Nucleus accumbens (tissue), 56 donors: ENCODE data around the gene S100A11.
A peak's percentile ranks its signal among the peaks of the same experiment; 100 is the strongest.

Experiments used
- DNase-seq, 56 donors: peaks; one replicate each; lab custom pipeline; 2025; lab: John Stamatoyannopoulos, UW

Gene S100A11

GRCh38 chr1:152042030-152042429 lies 5.2 kb upstream of the S100A11 start:
- no peak for DNase-seq

- no peak for DNase-seq
Measured at GRCh38 chr1:152039886-152040285, 3.1 kb upstream of the S100A11 start.

GRCh38 chr1:152039461-152039860 lies 2.7 kb upstream of the S100A11 start:
- no peak for DNase-seq

- no peak for DNase-seq
Measured at GRCh38 chr1:152038871-152039270, 2.1 kb upstream of the S100A11 start.

- DNase-seq, result no peak
Measured at GRCh38 chr1:152035539-152036266, 1.1 kb downstream of the S100A11 start.

GRCh38 chr1:152034654-152035538 lies 1.9 kb downstream of the S100A11 start:
- no peak for DNase-seq

- DNase-seq, result no peak
Measured at GRCh38 chr1:152034324-152034653, 2.5 kb downstream of the S100A11 start.

GRCh38 chr1:152029929-152030211 lies 6.9 kb downstream of the S100A11 start:
- DNase-seq, result no peak

GRCh38 chr1:152029144-152029928 lies 7.5 kb downstream of the S100A11 start:
- DNase-seq, result no peak

- DNase-seq, result no peak
Measured at GRCh38 chr1:152026895-152027294, 9.9 kb downstream of the S100A11 start.

- DNase-seq, result no peak
Measured at GRCh38 chr1:152024223-152024622, 12.6 kb downstream of the S100A11 start.

GRCh38 chr1:152023221-152023620 lies 13.6 kb downstream of the S100A11 start:
- DNase-seq, result no peak

- no peak for DNase-seq
Measured at GRCh38 chr1:152022474-152022873, 14.3 kb downstream of the S100A11 start.

- no peak for DNase-seq
Measured at GRCh38 chr1:152021569-152021968, 15.2 kb downstream of the S100A11 start.

- no peak for DNase-seq
Measured at GRCh38 chr1:152020849-152021248, 16.0 kb downstream of the S100A11 start.

GRCh38 chr1:152018537-152018936 lies 18.3 kb downstream of the S100A11 start:
- DNase-seq, result no peak

GRCh38 chr1:152015766-152016165 lies 21.0 kb downstream of the S100A11 start:
- no peak for DNase-seq

GRCh38 chr1:152014943-152015342 lies 21.9 kb downstream of the S100A11 start:
- no peak for DNase-seq

GRCh38 chr1:152013664-152014237 lies 23.1 kb downstream of the S100A11 start:
- peak in 1 of 56 donors; percentile 17 for DNase-seq

- no peak for DNase-seq
Measured at GRCh38 chr1:152009691-152010090, 27.1 kb downstream of the S100A11 start.

GRCh38 chr1:152007047-152007446 lies 29.8 kb downstream of the S100A11 start:
- DNase-seq, result no peak
